HG03565 (cell line): Measurements from ENCODE around the gene C1QL1.

Experiments used
- ATAC-seq: cut with Tn5 transposase; IDR thresholded peaks from one replicate; pipeline ENCODE4 v1.9.1; 2021; ENCODE audit warnings: mild to moderate bottlenecking, moderate library complexity; ENCODE audit not compliant: unreplicated experiment

Gene C1QL1

DNA sequence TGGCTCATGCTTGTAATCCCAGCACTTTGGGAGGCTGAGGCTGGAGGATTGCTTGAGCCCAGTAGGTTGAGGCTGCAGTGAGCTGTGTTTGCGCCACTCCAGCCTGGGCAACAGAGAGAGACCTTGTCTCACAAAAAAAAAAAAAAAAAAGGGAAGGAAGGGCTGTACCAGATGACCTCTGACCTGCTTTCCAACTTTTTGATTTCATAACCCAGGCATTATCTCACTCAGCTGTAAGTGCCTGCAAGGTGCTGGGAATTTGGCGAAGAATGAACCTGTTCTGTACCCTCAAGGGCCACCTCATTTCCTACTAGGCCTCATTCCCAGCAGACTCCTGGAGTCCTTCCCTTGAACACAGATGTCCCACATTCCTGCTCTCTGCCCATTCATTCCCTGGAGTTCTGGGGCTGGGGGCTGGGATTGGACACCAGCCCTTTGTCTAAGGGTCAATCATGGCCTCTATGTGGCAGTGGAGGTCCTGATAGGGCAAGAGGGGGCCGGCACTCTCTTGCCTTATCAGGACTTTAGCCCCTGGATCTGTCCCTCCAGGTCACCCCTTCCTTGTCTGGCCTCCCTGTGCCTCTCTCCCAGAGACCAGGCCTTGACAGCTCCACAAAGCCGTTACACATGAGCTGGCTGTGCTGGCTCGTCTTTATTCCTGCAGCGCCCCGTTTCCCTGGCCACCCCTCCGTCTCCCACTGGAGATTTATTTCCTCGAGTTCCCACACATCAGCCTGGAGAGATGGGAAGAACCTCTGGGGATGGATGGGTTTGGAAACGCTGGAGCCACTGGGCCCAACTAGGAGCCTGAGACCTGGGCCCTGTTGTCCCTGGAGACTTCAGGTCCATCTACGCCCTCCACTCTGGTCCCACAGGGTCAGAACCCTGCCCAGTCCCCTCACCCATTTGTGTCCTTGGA lies 52.0 kb downstream of the C1QL1 start:
- ATAC-seq: no peak

DNA sequence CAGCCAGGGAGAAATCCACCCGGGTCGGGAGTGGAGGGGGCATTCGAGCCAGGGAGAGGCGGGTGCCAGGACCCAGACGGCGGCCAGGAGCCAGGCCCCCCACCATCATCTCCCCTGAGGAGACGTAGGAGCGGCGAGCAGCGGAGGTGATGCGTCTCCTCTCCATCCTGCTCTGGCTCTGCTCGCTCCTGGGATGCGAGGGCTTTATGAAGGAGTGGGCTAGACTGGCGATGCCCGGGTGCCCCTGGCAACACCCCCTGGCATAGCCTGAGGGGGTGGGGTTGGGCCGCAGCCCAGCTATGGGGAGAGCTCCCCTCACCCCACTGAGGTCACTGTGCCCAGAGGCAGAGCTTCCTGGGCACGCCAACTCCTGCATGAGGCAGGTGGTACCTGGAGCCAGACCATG lies 52.8 kb downstream of the C1QL1 start, which contains the start of gene GFAP:
TSS of gene GFAP (minus strand) at position 180 of the 406 bp plus-strand sequence. CDS start at position 166, 14 bp downstream.
- ATAC-seq: no peak

DNA sequence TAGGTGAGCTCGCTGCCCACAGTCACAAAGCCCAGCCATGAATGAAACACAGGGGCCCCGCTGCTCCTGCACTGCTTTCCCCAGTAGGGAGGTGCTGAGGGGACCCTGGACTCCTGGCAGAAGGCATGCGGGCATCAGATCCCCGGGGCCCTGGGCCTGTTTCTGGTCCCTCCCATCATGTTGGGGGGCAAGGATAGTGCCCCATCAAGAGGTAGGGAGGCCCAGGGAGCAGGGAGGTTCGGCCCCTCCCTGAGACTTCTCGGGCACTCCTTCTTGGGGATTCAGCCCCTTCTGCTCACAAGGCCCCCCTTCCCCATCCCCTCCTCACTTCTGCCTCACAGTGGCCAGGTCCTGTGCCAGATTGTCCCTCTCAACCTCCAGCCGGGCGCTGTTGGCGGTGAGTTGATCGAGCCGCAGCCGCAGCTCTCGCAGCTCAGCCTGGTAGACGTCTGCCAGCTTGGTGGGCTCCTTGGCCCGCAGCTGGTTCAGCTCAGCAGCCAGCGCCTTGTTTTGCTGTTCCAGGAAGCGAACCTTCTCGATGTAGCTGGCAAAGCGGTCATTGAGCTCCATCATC lies 53.3 kb downstream of the C1QL1 start:
- ATAC-seq: no peak

DNA sequence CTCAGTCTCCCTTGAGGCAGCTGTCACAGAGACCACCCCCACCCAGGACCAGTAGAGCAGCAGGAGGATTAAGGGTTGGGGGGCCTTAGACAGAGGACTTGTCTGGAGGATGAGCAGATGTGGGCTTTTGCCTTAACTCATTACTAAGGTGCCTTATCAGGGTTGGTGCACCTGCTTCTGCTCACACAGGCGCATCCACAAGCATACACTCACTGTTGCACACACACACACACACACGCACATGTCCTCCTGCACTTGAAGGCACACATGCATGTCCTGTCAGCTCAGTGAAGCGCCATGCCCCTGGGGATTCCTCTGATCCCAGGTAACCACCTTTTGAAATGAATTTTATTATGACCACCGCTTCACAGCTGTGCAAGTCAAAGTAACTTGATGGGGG lies 54.0 kb downstream of the C1QL1 start:
- no peak for ATAC-seq

DNA sequence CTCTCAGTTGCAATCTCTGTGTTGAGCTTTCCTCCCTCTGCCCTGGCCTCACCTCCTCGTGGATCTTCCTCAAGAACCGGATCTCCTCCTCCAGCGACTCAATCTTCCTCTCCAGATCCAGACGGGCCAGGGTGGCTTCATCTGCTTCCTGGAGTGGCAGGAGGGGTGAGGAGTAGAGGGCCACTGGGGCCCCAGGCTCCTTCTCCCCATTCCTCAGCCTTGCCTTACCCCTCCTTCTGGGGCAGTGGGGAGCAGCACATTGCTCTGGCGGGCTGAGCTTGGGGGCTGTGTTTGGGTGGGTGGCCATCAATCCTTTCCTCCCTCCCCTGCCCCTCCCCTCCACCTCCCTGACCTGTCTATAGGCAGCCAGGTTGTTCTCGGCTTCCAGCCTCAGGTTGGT lies 54.4 kb downstream of the C1QL1 start:
- no peak for ATAC-seq

DNA sequence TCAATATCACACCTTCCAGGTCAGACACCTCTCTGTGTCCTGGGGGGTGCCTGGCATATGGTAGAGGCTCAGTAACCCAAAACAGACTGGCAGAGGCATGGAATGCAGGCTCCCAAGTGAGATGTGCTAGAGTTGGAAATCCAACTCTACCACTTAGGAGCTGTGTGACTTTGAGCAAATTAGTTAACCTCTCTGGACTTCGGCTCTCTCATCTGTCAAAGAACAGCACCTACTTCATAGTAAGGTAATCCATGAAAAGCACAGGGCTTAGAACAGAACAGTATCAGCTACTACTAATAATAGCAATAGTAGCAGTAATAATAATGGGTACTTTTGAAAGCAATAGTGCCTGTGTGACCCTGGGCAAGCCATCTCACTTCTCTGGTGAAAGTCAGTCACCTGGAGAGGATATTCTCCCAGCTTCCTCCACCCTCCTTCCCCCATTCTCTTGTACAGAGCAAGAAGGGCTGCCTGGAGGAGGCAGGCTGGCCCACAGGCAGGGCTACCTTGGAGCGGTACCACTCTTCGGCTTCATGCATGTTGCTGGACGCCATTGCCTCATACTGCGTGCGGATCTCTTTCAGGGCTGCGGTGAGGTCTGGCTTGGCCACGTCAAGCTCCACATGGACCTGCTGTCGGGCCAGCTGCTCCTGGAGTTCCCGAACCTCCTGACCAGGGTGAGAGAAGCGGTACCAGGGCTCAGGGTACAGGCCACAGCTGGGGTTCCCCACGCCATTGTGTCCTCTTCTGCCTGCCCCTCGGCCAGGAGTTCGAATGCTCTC lies 55.1 kb downstream of the C1QL1 start:
- ATAC-seq: no peak

DNA sequence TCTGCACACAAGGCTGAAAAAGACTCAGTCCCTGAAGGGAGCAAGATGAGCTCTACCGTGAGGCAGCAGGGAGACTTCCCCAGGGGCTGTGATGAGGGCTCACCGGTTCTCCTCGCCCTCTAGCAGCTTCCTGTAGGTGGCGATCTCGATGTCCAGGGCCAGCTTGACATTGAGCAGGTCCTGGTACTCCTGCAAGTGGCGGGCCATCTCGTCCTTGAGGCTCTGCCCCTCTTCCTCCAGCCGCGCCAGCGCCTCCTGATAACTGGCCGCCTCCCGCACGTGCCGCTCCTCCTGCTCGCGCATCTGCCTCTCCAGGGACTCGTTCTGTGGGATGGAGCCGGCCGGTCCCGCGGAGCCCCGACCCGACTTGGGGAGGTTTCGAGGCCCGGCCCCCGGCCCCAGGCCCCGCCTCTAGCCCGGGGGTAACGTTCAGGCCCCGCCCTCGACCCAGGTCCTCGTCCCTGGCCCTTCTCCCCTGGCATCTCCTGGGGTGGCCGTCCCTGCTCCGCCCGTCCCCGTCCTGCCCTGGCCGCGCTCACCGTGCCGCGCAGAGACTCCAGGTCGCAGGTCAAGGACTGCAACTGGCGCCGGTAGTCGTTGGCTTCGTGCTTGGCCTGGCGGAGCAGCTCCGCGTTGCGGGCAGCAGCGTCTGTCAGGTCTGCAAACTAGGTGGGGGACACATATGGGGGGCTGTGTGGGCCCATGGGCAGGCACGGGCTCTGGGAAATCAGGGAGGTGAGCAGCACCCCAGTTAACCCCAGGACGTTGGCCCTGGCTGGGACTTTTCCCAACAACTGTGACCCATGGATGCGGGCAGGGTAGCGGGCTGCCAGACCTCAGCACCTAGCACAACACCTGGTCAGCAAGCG lies 56.7 kb downstream of the C1QL1 start:
- no peak for ATAC-seq

DNA sequence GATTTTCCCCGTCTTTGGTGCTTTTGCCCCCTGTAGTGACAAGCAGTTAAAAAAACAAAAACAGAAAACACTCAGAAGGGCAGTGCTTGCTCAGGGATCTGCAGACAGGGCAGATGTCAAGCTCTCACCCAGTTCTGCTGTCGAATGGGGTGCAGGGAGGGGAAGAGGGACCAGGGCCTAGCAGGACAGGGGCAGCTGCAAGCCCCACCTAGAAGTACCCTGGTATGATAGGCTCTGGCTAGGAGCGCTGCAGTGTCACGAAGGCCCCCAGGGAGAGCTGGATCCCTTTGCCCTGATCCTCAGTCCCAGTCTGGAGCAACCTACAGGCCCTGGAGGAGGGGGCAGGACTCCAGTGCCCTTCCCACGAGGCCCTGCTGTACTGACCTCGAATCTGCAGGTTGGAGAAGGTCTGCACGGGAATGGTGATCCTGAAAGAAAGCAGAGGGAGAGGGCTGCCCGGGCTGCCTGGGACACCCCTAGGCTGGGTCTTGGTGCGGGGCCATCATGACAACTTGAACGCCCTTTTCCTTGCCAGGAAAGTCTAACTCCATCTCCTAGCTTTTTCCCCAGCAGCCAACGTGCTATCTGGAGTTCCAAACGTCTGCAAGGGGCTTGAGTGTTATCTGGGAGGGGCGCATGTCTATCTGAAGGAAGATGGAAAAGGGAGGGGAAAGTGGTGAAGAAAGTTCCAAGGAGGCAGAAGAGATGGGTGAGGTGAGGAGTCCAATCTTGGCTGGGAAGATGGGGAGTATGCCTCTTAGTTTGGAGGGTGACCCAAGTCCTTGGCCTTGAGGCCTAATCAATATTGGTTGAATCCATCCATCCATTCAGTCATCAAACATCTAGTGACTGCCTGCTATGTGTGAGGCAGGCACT lies 57.6 kb downstream of the C1QL1 start:
- ATAC-seq: no peak
